ENCODE data around the gene SPTBN4.
"Not testable (repeated sequence)": the region's sequence is repeated elsewhere in the genome, so short reads cannot be mapped to it uniquely, and the experiment has no call there.

Gene SPTBN4

DNA sequence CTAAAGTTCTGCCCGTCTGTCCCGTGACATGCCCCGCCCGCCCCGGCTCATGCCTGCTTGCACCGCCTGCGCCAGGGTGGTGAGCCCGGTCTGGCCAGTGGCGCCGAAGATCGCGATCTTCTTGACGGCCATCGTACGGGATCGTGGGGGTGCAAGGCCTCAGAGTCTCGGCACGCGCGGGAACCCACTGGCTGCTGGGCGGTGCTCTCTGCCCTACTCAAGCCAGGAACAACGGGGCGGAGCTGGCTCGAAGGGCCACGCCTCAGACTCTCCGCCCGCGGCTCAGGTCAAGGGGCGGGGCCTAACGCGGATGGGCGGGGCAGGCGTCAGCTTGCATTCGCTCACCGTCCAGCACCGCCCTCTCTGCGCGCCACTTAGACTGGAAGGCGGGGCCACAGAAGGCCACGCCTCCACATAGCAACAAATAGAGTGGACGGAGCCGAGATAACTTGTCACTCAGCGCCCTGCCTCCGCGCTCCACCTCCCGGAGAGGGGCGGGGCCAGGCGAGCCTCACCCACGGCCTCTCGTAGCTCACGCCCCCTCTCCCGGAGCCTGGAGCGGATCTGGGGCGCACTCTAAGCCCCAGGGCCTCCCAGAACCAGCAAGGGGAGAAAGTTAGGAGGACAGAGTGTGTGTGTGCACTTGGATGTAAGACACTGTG lies 1.1 kb upstream of the SPTBN4 start, which contains the start of gene BLVRB:
Gene BLVRB (minus strand): TSS at position 189 of the 662 bp plus-strand sequence. CDS start 57 bp downstream, at position 132.
- peak; percentile 99 to 100 for DNase-seq

DNA sequence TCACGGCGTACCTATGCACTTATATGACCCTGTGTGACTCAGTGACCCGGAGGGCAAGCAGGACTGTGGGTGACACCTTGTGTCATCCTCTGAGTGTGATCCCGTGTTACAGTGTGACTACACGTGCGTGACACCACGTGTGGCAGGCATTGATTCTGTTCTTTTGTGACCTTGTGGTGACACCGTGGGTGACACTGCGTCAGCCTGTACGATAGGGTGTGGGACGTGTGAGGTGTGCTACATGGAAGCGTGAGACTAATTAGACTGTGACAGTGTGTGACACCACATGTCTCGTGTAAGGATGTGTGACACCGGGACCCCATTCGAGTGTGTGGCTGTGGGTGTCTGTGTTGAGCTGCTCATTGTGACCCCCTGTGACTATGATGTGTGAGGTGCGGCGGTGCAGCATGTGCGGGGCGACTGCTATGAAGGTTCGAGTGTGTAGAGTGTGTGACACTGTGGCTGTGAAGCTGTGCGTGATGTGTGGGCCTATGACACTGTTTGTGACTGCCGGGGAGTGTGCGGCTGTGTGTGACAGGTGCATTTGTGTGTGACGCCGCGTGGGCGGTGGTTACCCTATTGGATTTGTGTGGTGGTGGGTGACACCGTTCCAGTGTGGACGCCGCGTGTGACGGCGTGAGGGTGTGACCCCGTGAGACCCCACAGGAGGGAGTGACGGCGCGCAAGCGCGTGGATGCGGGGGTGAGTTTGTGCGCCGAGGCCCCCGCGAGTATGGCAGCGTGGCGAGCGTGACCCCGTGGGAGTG lies 399 bp upstream of the SPTBN4 start:
- DNase-seq: peak; percentile 86 to 88

DNA sequence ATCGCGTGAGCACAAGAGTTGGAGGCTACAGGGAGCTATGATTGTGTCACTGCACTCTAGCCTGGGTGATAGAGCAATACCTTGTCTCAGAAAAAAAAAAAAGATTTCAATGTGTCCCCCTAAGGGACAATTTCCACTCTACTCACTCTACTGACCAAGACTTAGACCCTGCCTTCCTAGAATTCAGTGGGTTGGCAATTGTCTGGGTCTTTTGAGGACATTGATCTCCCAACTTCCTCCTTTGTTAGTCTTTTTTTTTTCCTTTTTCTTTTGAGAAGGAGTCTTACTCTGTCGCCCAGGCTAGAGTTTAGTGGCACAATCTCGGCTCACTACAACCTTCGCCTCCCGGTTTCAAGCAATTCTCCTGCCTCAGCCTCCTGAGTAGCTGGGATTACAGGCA lies 2.2 kb downstream of the SPTBN4 start:
- no peak for DNase-seq

DNA sequence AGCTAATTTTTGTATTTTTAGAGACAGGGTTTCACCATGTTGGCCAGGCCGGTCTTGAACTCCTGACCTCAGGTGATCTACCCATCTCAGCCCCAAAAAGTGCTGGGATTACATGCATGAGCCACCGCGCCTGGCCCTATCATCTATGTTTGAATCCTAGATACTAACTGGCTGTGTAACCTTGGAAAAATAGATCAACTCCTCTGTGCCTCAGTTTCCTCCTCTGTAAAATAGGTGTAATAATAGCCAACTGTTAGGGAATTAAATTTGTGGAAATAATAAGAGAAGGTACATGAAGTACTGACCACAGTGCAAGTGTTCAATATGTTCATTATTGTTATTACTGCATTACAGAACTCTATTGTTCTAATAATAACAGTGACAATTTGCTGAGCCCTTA lies 4.3 kb downstream of the SPTBN4 start:
- DNase-seq: no peak

DNA sequence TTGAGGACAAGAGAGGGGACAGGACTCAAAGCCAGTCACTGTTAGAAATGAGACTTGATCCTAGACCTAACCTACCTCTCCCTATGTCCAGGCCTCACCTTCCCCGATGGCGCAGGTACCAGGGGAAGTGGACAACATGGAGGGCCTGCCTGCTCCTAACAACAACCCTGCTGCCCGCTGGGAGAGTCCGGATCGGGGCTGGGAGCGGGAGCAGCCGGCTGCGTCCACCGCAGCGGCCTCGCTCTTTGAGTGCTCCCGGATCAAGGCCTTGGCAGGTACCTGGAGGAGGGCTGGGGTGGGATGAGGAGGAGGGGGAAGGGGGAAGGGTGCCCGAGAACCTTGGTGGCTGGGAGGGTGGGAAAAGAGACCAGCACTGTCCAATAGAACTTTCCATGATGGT lies 5.7 kb downstream of the SPTBN4 start:
- no peak for DNase-seq

DNA sequence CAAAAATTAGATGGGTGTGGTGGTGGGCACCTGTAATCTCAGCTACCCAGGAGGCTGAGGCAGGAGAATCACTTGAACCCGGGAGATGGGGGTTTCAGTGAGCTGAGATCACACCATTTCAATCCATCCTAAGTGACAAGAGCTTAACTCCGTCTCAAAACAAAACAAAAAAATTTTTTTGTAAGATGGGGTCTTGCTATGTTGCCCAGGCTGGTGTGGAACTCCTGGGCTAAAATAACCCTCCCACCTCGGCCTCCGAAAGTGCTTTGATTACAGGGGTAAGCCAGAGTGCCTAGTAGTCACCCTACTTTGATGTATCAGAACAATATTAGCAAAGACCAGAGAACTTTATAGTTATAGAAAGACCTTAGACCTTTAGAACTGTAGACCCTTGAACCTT lies 7.9 kb downstream of the SPTBN4 start:
- no peak for DNase-seq

DNA sequence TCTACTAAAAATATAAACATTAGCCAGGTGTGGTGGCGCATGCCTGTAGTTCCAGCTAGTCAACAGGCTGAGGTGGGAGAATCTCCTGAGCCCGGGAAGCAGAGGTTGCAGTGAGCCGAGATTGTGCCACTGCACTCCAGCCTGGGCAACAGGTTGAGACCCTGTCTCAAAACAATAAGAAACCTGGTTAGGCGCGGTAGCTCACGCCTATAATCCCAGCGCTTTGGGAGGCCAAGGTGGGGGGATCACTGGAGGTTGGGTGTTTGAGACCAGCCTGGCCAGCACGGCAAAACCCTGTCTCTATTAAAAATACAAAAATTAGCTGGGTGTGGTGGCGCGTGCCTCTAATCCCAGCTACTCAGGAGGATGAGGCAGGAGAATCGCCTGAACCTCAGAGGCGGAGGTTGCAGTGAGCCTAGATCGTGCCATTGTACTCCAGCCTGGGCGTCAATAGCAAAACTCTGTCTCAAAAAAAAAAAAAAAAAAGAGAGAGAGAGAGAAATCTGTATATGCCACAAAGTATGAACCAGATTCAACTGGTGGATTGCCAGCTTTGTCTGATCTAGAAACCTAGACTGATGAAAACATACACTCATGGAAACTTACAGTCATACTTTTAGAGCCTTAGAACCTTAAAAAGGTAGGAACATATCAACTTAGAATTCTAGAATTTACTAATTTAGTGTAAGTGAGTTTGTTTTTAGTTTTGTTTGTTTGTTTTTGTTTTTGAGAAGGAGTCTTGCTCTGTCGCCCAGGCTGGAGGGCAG lies 9.3 kb downstream of the SPTBN4 start:
- DNase-seq: not testable (repeated sequence)

DNA sequence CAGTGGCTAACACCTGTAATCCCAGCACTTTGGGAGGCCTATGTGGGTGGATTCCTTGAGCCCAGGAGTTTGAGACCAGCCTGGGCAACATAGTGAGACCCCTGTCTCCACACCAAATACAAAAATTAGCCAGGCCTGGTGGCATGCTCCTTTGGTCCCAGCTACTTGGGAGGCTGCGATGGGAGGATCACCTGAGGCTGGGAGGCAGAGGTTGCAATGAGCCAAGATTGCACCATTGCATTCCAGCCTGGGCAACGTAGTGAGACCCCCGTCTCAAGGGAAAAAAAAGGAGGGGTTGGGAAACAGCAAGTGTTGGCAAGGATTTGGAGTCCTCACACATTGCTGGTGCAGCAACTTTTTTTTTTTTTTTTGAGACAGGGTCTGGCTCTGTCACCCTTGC lies 19.2 kb downstream of the SPTBN4 start:
- DNase-seq: no peak

DNA sequence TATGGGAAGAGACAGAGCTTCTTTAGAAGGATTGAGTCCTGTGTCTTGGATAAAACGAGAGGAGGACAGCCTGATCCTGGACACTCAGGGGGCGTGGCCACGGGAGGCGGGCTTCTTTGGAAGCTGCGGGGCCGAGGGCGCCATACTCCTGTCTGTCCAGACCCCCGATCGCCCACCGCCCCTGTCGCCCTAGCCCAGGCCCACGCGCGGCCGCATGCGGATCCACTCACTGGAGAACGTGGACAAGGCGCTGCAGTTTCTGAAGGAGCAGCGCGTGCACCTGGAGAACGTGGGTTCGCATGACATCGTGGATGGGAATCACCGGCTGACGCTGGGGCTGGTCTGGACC lies 23.1 kb downstream of the SPTBN4 start:
- no peak for DNase-seq

DNA sequence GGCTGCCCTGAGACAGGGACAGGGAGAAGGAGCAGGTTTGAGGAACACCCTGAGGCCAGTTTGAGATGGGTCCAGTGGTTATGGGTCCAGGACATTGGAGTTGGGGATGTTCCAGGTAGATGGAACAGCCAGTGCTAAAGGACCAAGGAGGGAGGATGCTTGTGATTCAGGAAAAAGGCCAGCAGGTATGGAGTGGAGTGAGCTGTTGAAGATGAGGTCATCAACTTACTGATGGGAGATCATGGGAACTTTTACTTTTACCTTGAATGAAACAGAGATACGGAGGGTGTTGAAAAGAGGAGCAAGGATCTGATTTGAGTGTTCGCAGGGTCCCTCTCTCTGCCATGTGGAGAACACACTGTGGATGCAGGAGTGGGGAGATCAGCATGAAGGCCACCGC lies 25.5 kb downstream of the SPTBN4 start:
- DNase-seq: no peak

DNA sequence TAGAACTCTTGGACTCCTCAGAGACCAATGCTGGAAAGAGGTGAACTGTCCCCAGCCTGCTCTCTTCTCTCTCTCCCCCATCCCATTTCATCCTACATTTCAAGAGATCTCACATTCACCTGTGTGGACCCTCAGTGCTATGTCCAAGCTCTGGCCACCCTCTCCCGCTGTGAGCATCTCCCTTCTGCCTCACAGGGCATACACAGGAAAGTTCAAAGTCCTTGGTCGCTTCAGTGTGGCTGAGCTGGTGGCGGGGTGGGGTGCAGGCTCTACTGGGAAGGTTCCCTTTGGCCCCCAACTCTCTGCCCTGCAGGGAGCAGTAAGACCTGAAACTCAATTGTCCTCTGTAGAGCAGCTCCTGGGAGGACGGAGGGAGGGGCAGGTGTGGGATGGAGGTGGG lies 27.0 kb downstream of the SPTBN4 start:
- no peak for DNase-seq

DNA sequence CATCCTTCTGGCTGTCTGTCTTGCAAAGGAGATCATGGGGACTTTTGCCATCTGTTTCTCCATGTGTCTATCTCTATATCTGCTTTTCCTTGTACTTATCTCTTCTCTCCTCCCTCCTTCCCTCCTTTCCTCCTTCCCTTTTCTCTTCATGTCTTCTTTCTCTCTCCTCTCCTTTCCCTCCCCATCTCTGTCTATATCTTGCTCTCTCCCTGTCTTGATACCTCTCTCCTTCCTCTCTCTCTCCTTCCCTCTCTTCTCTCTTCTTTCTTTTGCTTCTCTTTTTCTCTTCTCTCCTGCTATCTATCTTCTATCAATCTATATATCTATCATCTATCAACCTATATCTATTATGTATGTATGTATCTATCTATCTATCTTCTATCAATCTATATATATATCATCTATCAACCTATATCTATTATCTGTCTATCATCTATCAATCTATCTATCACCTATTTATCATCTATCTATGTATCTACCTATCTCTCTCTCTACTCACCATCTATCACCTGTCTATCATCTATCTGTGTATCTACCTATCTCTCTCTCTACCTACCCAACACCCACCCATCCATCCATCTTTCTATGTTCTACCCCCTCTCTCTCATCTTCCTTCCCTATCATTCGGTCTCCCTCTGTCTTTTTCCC lies 27.5 kb downstream of the SPTBN4 start:
- no peak for DNase-seq

DNA sequence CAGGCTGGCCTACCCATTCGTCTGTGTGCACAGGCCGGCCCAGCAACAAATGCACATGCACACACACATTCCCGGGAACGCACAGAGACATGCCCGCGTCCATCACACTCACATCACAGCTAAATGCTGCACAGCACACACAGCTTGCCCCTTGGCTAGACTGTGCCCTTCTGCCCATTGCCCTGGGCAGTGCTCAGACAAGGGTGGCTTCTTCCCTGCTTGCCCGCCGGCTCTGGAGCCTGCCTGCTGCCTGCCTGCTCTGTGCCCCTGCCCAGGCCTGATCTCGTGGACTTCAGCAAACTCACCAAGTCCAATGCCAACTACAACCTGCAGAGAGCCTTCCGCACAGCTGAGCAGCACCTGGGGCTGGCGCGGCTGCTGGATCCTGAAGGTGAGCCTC lies 30.4 kb downstream of the SPTBN4 start:
- no peak for DNase-seq

DNA sequence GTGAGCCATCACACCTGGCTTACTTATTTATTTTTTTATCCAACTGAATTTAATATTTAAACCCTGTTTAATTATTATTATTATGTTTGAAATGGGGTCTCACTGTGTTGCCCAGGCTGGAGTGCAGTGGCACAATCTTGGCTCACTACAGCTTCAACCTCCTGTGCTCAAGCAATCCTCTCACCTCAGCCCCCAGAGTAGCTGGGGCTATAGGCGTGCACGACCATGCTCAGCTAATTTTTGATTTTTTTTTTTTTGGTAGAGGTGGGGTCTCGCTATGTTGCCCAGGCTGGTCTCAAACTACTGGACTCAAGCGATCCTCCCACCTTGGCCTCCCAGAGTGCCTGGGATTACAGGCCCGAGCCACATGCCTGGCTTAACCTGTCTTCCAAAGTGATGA lies 32.5 kb downstream of the SPTBN4 start:
- no peak for DNase-seq

DNA sequence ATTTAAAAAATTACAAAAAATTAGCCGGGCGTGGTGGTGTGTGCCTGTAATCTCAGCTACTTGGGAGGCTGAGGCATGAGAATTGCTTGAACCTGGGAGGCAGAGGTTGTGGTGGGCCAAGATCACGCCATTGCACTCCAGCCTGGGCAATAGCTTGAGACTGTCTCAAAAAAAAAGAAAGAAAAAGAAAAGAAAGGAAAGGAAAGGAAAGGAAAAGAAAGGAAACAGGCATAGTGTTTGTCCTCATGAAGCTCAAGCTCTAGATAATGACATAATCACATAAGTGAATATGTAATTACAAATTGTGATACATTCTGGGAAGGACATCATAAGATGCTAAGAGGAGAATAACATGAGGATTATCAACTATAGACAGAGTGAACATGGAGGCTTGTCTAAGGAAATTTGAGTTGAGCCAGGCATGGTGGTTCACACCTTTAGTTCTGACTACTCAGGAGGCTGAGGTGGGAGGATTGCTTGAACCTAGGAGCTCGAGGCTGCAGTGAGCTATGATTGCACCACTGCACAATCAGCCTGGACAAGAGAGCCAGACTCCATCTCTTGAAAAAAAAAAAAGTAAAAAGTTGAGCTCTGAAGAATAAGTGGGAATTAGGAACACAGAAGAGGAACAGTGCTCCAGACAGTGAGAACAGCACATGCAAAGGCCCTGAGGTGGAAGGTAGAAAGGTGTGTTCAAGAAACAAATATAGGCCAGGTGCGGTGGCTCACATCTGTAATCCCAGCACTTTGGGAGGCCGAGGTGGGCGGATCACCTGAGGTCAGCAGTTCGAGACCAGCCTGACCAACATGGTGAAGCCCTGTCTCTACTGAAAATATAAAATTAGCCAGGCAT lies 34.1 kb downstream of the SPTBN4 start:
- DNase-seq: not testable (repeated sequence)

DNA sequence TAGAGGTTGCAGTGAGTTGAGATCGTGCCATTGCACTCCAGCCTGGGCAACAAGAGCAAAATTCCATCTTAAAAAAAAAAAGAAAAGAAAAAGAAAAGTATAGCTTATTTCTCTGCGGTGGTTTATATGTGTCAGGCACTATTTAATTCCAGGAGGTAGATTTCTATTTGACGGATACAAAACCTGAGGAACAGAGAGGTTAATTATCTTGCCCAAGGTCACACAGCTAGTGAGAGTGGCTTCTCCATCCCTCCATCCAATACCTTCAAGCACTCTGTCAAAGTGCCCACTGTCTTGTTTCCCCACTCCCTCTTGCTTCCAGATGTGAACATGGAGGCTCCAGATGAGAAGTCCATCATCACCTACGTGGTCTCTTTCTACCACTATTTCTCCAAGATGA lies 34.8 kb downstream of the SPTBN4 start:
- no peak for DNase-seq

DNA sequence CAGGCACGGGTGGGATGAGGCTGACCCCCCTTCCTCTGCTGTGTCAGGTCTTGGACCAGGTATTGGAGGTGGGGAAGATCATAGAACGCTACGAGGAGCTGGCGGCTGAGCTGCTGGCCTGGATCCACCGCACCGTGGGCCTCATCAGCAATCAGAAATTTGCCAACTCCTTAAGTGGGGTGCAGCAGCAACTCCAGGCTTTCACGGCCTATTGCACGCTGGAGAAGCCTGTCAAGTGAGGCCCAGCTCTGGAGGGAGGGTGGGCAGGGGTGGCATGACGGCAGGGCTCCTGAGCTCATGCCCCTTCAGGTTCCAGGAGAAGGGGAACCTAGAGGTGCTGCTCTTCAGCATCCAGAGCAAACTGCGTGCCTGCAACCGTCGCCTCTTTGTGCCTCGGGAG lies 35.3 kb downstream of the SPTBN4 start:
- no peak for DNase-seq

DNA sequence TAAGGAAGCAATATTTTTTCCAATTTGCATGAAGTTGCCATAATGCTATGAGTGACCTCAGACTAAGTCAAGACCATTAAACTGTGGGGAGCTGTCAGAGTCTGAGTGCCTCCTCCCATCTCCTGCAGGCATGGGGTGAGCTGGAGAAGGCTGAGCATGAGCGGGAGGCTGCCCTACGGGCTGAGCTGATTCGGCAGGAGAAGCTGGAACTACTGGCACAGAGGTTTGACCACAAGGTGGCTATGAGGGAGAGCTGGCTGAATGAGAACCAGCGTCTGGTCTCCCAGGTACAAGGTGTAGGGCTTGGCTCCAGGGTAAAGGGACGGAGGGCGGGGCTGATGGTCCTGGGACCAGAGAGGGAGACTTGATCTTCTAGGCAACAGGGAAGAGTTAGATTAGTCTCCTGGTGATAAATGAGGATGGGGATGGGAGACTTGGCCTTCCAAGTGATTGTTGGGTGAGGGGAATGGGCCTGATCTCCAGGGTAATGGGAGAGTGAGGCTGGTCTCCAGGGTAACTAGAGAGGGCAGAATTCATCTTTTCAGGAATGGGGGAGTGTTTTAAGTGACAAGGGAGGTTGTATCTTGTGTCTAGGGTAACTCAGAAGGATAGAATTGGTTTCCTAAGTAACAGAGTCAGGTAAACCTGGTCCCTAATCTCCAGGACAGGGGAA lies 36.0 kb downstream of the SPTBN4 start:
- no peak for DNase-seq

DNA sequence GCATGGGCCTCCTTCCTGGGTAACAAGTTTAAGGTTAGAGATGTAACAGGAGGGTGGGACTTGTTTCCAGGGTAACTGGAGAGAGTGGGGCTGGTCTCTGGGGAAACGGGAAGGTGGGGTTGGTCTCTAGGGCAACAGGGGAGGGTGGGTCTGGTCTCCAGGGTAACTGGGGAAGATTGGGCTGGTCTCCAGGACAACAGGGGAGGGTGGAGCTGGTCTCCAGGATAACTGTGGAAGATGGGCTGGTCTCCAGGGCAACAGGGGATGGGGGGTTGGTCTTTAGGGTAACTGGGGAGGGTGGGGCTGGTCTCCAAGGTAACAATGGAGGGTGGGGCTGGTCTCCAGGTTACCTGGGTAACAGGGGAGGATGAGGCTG lies 36.5 kb downstream of the SPTBN4 start:
- DNase-seq: no peak

DNA sequence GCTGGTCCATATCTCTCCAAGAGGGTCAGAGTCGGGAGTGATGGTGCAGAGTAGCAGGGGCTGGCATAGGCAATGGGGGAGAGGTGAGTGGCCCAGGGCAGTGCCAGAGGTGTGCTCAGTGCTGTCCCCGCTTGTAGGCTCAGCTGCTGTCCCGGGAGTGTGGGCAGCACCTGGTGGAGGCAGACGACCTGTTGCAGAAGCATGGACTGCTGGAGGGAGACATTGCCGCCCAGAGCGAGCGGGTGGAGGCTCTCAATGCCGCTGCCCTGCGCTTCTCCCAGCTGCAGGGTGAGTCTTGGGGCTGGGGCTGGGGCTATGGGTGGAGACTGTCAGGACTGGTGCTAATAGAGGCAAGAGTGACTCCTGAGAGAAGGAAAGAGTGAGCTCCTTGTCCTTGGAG lies 39.3 kb downstream of the SPTBN4 start:
- DNase-seq: no peak

DNA sequence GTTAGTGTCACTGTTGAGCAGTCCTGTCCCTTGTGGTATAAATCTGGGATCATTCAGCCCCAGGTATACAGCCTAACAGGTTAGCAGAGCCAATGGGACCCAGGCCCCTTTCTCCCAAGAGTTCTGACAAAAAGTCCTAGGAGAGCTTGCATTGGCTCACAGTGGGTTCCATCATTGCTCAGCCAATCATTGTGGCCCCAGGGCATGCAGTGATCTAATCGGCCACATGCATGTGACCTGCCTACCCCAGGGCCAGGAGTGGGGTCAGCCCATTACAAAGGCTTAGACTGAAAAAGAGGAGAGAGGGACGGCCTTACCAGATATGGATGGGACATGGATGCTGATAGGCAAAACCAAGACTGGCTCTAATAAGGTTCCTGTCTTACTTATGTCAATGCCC lies 41.1 kb downstream of the SPTBN4 start:
- no peak for DNase-seq

DNA sequence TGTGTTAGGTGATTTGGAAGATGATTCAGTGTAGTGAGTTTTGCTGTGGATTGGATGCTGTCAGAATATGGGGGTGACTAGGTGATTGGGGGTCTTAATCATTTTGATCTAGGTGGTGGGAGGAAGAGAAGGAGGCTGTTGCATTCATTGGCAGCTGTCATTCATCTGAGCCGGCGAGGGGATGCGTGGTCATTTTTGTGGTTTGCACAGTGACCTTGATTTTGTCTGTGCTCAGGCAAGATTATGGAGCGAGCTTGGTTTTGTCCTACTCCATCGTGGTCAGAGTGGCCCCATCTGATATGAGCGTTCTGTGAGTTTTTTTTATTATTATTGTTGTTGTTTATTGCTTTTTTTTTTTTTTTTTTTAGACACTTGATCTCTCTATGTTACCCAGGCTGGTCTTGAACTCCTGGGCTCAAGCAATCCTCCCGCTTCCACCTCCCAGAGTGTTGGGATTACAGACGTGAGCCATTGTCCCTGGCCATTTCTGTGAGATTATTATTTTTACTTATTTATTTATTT lies 42.0 kb downstream of the SPTBN4 start:
- DNase-seq: no peak

All from CD4-positive, alpha-beta T cell treated with Interleukin-4 for 1 hour (primary cell).